Measurements from ENCODE around the gene TMIGD3. TPM values are rescaled to one million over a fixed set of nuclear protein-coding genes. Genes with fewer than 3 reads are reported as not detected.
A peak's percentile ranks its signal among the peaks of the same experiment; 100 is the strongest.

The TMIGD3 gene
- polyA plus RNA-seq, 3 donors = 2.0 to 3.1 (median 2.1) TPM

GRCh38 chr1:111497592-111497991 is 5.8 kb downstream of the TMIGD3 start:
- H3K9me3 ChIP-seq (replicated peaks in 1 of 2; ENCODE audit: control insufficient read depth in 1 of 2, insufficient read depth in 1 of 2, low read length in 2 of 2) = no peaks in the 10 kb centered on the region
- H3K27me3 Mint-ChIP-seq (ENCODE audit: low read depth in 3 of 3) = peaks cover 0 to 3% (median 0%) of the 10 kb centered on the region in 3 donors
- H3K36me3 Mint-ChIP-seq = peaks cover 5 to 11% of the 10 kb centered on the region in 2 donors
- peak overlapping the region; percentile 26 for H3K4me2 ChIP-seq (replicated peaks; ENCODE audit: extremely low read depth, low read length, poor library complexity, severe bottlenecking)
- H3K9me3 Mint-ChIP-seq = peaks cover 0 to 3% (median 0%) of the 10 kb centered on the region in 7 donors
- peaks cover 23 to 28% of the 10 kb centered on the region in 2 donors for H3K4me1 ChIP-seq (ENCODE audit: control insufficient read depth in 1 of 2, insufficient read depth in 2 of 2, low read length in 2 of 2)
- H3K27me3 ChIP-seq (ENCODE audit: control insufficient read depth in 2 of 2, insufficient read depth in 2 of 2, low read length in 2 of 2) = no peaks in the 10 kb centered on the region
- H2AFZ ChIP-seq (ENCODE audit: insufficient read depth, low read depth, low read length, poor library complexity, severe bottlenecking) = no peak overlapping the region
- H3K9ac ChIP-seq (ENCODE audit: insufficient read depth, low read length, poor library complexity, severe bottlenecking) = peak overlapping the region; percentile 10
- 0% methylated on average over 1 of the region's 5 CpGs for WGBS (ENCODE audit: insufficient coverage)
- intact Hi-C loops (cut with micrococcal nuclease) = no loop called here
- no peaks in the 10 kb centered on the region for H3K79me2 ChIP-seq (ENCODE audit: insufficient read depth, low read length)
- H3K36me3 ChIP-seq (replicated peaks in 1 of 2; ENCODE audit: control insufficient read depth in 1 of 2, insufficient read depth in 2 of 2, low read length in 2 of 2) = no peaks in the 10 kb centered on the region
- no peak overlapping the region for H3K4me3 Mint-ChIP-seq
- TF ChIP-seq CTCF (IDR thresholded peaks at IDR 0.05) = no peak
- H3K4me1 Mint-ChIP-seq = peaks cover 33% of the 10 kb centered on the region
- peak overlapping the region; percentile 10 to 64 for H3K27ac ChIP-seq (ENCODE audit: low read depth in 1 of 2, low read length in 2 of 2)
- H4K20me1 ChIP-seq (ENCODE audit: insufficient read depth, low read length) = no peaks in the 10 kb centered on the region
- peak overlapping the region; percentile 83 to 93 (median 89) for H3K27ac Mint-ChIP-seq
- peak overlapping the region in 1 of 3 experiments; percentile 1 for H3K4me3 ChIP-seq (replicated peaks in 1 of 3; ENCODE audit: low read depth in 2 of 3, low read length in 3 of 3)
- peak; percentile 48 to 81 (median 48) for DNase-seq

- Histone ChIP-seq H3K4me3 (replicated peaks in 1 of 3; ENCODE audit: low read depth in 2 of 3, low read length in 3 of 3) (no peak overlapping the region), H4K20me1 (ENCODE audit: insufficient read depth, low read length) (no peaks in the 10 kb centered on the region), H3K9ac (ENCODE audit: insufficient read depth, low read length, poor library complexity, severe bottlenecking) (no peak overlapping the region), H3K9me3 (replicated peaks in 1 of 2; ENCODE audit: control insufficient read depth in 1 of 2, insufficient read depth in 1 of 2, low read length in 2 of 2) (no peaks in the 10 kb centered on the region), H3K27me3 (ENCODE audit: control insufficient read depth in 2 of 2, insufficient read depth in 2 of 2, low read length in 2 of 2) (no peaks in the 10 kb centered on the region), H2AFZ (ENCODE audit: insufficient read depth, low read depth, low read length, poor library complexity, severe bottlenecking) (no peak overlapping the region), H3K79me2 (ENCODE audit: insufficient read depth, low read length) (no peaks in the 10 kb centered on the region), H3K27ac (ENCODE audit: low read depth in 1 of 2, low read length in 2 of 2) (no peak overlapping the region), H3K4me2 (replicated peaks; ENCODE audit: extremely low read depth, low read length, poor library complexity, severe bottlenecking) (no peak overlapping the region), H3K4me1 (ENCODE audit: control insufficient read depth in 1 of 2, insufficient read depth in 2 of 2, low read length in 2 of 2) (peaks cover 25 to 32% of the 10 kb centered on the region in 2 donors), H3K36me3 (replicated peaks in 1 of 2; ENCODE audit: control insufficient read depth in 1 of 2, insufficient read depth in 2 of 2, low read length in 2 of 2) (no peaks in the 10 kb centered on the region)
- Mint-ChIP-seq H3K9me3 (peaks cover 0 to 3% (median 0%) of the 10 kb centered on the region in 7 donors), H3K27ac (peak overlapping the region in 1 of 7 donors; percentile 30), H3K4me1 (peaks cover 35% of the 10 kb centered on the region), H3K36me3 (peaks cover 5 to 11% of the 10 kb centered on the region in 2 donors), H3K4me3 (no peak overlapping the region), H3K27me3 (ENCODE audit: low read depth in 3 of 3) (peaks cover 0 to 3% (median 0%) of the 10 kb centered on the region in 3 donors)
- no peak for DNase-seq
- 100% methylated on average over 4 of the region's 4 CpGs for WGBS (ENCODE audit: insufficient coverage)
- intact Hi-C loops (cut with micrococcal nuclease) = no loop called here
- no peak for TF ChIP-seq CTCF (IDR thresholded peaks at IDR 0.05)
Observed at GRCh38 chr1:111496398-111496797, 7.0 kb downstream of the TMIGD3 start.
